ENCODE measurements around the gene TUBB. TPM values are rescaled to one million over a fixed set of nuclear protein-coding genes. Genes with fewer than 3 reads are reported as not detected.
A peak's percentile ranks its signal among the peaks of the same experiment; 100 is the strongest.

Gene TUBB
- total and polyA plus RNA-seq, 12 donors, result 144 to 440 (median 189) TPM

- DNase-seq (no peak), ATAC-seq (peak in 3 of 8 donors; percentile 35 to 50 (median 38))
- WGBS, 2 donors, result 79 to 92% methylated on average over 10 of the region's 10 CpGs
- Histone ChIP-seq H3K4me3 (no peak overlapping the region), H3K27me3 (no peaks in the 10 kb centered on the region), H3K27ac (peak overlapping the region in 7 of 10 donors; percentile 23 to 98 (median 83)), H3K9me3 (no peaks in the 10 kb centered on the region), H3K36me3 (no peaks in the 10 kb centered on the region), H3K4me1 (peaks cover 12 to 62% (median 28%) of the 10 kb centered on the region in 9 donors)
- intact Hi-C loops (cut with DNase I), result no loop called here
- TF ChIP-seq CTCF (IDR thresholded peaks at IDR 0.05), result no peak
Measured at GRCh38 chr6:30759575-30760239, 39.6 kb downstream of the TUBB start.

- Histone ChIP-seq H3K36me3 (no peaks in the 10 kb centered on the region), H3K9me3 (no peaks in the 10 kb centered on the region), H3K27me3 (no peaks in the 10 kb centered on the region), H3K4me1 (peaks cover 12 to 62% (median 29%) of the 10 kb centered on the region in 9 donors), H3K4me3 (no peak overlapping the region), H3K27ac (peak overlapping the region in 5 of 10 donors; percentile 32 to 98 (median 94))
- intact Hi-C loops (cut with DNase I), result no loop called here
- DNase-seq, result no peak
- no peak for TF ChIP-seq CTCF (IDR thresholded peaks at IDR 0.05)
- ATAC-seq, result no peak
- WGBS, 2 donors, result 90 to 93% methylated on average over 8 of the region's 8 CpGs
Measured at GRCh38 chr6:30760549-30760948, 40.4 kb downstream of the TUBB start.

GRCh38 chr6:30761791-30762429 is 41.8 kb downstream of the TUBB start:
- Histone ChIP-seq H3K27ac (peak overlapping the region in 2 of 10 donors; percentile 21 to 80), H3K9me3 (no peaks in the 10 kb centered on the region), H3K4me3 (no peak overlapping the region), H3K27me3 (no peaks in the 10 kb centered on the region), H3K36me3 (no peaks in the 10 kb centered on the region), H3K4me1 (peaks cover 12 to 68% (median 37%) of the 10 kb centered on the region in 9 donors)
- 98% methylated on average over 4 of the region's 4 CpGs for WGBS, 2 donors
- intact Hi-C loops (cut with DNase I), result no loop called here
- ATAC-seq (no peak), DNase-seq (no peak)
- TF ChIP-seq CTCF (IDR thresholded peaks at IDR 0.05), result no peak

DNA sequence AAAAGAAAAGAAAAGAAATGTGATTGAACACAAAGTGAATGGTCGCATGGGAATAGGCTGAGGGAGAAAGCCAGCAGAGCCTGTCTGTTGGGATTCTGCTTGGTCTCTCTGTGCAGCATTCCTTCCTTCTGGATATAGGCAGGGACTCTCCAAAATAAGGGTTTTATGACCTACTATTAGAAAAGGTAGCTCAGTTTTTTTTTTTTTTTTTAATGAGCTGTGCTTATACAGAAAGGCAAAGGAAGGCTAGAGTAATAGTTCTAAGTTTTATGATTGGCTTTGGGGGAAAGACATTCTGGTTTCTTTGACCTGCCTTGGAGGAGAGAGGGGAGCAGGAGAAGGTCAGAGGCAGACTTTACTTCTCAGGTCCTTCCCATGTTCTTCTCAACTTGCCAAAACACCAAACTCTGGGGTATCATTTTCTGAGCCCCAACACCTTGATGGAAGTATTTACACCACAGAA is 43.0 kb downstream of the TUBB start:
- peak overlapping the region in 6 of 10 donors; percentile 50 to 90 (median 83) for H3K27ac ChIP-seq
- intact Hi-C loops (cut with DNase I), result no loop called here
- no peak for ATAC-seq
- peaks cover 9 to 61% (median 33%) of the 10 kb centered on the region in 9 donors for H3K4me1 ChIP-seq
- no peak for TF ChIP-seq CTCF (IDR thresholded peaks at IDR 0.05)
- WGBS, 2 donors, result 93 to 97% methylated on average over 1 of the region's 1 CpG
- no peak overlapping the region for H3K4me3 ChIP-seq
- no peaks in the 10 kb centered on the region for H3K36me3 ChIP-seq
- DNase-seq, result no peak
- H3K9me3 ChIP-seq, result no peaks in the 10 kb centered on the region
- no peaks in the 10 kb centered on the region for H3K27me3 ChIP-seq

Data from heart right ventricle (tissue), 16 donors.